ENCODE results near the gene USH1G.

- TF ChIP-seq, protein P1, sequence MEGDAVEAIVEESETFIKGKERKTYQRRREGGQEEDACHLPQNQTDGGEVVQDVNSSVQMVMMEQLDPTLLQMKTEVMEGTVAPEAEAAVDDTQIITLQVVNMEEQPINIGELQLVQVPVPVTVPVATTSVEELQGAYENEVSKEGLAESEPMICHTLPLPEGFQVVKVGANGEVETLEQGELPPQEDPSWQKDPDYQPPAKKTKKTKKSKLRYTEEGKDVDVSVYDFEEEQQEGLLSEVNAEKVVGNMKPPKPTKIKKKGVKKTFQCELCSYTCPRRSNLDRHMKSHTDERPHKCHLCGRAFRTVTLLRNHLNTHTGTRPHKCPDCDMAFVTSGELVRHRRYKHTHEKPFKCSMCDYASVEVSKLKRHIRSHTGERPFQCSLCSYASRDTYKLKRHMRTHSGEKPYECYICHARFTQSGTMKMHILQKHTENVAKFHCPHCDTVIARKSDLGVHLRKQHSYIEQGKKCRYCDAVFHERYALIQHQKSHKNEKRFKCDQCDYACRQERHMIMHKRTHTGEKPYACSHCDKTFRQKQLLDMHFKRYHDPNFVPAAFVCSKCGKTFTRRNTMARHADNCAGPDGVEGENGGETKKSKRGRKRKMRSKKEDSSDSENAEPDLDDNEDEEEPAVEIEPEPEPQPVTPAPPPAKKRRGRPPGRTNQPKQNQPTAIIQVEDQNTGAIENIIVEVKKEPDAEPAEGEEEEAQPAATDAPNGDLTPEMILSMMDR (conservative IDR thresholded peaks at IDR 0.05 in 1 of 2, IDR thresholded peaks at IDR 0.05 in 1 of 2; ENCODE audit: extremely low read depth in 1 of 2, insufficient read depth in 1 of 2, low read depth in 1 of 2, low read length in 2 of 2), result no peak
- TF ChIP-seq EZH2 (IDR thresholded peaks at IDR 0.05; ENCODE audit: borderline replicate concordance, low read length), result no peak
These were observed 24.6 kb downstream of the USH1G start for GRCh38 chr17:74898376-74898946.
